NCI-H146 treated with DMSO at 0.1 percent for 48 hours (cell line): ENCODE data around the gene ATXN10.
"Not testable (repeated sequence)": the region's sequence is repeated elsewhere in the genome, so short reads cannot be mapped to it uniquely, and the experiment has no call there.

ENCODE experiments used
- DNase-seq: peaks from one replicate; lab custom pipeline; 2025; ENCODE audit not compliant: unreplicated experiment; lab: John Stamatoyannopoulos, UW

The ATXN10 gene

GRCh38 chr22:45783690-45784089, 112.1 kb downstream of the ATXN10 start:
- DNase-seq: no peak

DNA sequence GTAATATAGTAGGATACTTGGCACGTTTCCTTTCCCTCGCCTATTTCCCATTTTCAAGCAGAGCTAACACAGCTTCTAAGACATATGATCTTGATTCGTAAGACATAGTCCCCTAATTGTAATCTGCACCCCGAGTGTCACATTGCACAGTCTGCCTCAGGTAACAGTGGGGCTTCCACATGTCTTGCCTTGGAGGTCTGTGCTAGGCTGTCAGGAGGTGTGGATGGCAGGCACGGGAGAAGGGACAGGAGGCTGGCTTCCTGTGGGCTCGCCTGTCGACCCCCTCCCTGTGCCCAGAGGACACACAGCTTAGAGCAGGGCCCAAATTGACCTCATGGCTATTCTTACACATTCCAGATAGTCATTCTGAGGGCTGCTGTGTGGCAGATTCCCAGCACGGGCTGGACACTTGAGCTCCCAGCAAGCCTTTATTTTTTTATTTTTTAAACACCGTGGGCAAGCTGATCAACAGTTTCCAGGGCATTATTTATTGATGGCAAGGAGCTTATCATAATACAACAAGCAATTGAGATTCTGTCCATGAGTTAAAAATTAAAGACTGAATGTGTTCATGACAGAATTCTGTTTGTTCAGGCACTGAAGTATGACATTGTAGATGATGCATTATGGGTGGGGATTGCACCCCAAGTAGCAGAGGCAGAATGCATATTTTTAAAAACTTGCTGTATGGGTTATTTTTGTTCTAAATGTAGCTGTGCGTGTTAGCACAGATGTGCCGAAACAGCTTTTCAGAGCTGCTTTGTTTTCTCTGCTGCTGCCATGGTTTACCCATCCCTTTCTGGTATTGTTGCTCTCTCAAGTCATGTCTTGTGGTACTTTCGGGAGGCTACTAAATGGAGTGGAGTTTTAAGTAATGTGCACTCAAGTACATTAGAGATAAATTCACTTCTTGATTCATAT, 113.0 kb downstream of the ATXN10 start:
- DNase-seq: no peak

GRCh38 chr22:45785458-45785857, 113.8 kb downstream of the ATXN10 start:
- no peak for DNase-seq

DNA sequence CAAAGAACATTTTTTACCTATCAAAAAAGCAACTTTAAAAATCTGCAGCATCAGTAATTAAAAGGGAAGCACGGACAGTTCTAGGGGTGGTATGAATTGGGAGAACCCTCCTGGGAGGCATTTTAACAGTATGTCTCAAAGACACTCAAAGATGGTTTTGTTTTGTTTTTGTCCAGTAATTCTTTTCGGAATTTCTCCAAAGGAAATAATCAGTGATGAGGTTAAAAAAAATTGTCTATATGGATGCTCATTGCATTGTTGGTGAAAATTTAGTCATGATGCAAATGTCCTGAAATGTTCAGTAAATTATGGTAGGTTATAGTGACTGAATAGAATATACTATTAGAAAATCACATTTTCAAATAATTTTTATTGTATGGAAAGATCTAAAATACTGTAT, 115.1 kb downstream of the ATXN10 start:
- no peak for DNase-seq

DNA sequence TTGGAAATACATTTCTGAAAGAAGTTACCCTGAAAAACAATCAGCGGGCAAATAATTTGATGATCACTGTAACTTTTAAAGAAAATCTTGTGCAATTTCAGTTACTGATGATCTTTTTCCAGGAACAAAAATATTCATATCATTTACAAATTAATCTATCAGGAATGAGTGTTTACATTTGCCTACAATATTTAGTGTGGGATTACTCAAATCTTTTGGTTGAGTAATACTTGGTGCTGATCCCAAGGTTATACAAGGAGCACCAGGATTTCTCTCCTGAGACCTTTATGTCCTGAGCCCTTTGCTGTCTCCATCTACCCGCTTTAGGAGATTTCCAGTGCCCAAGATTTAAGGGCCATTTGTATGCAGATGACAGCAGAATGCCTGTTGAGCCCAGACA, 116.1 kb downstream of the ATXN10 start:
- DNase-seq: no peak

GRCh38 chr22:45788522-45788921, 116.9 kb downstream of the ATXN10 start:
- no peak for DNase-seq

- DNase-seq: no peak
Measured at GRCh38 chr22:45790401-45790800, 118.8 kb downstream of the ATXN10 start.

GRCh38 chr22:45793161-45793560, 121.5 kb downstream of the ATXN10 start:
- no peak for DNase-seq

DNA sequence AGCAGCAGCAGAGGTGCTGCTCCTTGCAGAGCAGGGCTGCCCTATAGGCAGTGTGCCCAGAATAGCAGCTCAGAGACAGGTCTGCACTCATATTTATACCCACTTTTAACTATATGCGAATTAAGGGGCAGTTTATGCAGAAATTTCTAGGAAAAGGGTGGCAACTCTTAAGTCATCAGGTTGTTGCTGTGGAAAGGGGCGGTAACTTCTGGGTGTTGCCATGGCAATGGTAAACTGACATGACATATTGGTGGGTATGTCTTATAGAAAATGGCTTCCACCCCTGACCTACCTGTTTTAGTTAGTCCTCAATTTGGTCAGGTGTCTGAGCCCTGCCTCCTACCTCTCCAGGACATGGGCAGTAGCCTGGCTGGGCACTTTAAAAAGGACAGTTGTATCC, 122.3 kb downstream of the ATXN10 start:
- no peak for DNase-seq

GRCh38 chr22:45796009-45796408, 124.4 kb downstream of the ATXN10 start:
- not testable (repeated sequence) for DNase-seq

DNA sequence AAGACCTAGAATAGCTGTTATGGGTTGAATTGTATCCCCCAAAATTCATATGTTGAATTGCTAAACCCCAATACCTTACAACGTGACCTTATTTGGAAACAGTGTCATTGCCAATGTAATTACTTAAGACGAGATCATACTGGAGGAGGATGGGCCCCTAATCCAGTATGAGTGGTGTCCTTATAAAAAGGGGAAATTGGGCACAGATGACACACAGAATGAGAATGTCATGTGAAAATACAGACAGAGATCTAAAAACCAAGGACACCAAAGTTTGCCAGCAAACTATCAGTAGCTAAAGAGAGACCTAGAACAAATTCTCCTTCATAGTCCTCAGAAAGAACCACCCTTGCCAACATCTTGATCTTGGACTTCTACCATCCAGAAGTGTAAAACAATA, 127.7 kb downstream of the ATXN10 start:
- DNase-seq: no peak

DNA sequence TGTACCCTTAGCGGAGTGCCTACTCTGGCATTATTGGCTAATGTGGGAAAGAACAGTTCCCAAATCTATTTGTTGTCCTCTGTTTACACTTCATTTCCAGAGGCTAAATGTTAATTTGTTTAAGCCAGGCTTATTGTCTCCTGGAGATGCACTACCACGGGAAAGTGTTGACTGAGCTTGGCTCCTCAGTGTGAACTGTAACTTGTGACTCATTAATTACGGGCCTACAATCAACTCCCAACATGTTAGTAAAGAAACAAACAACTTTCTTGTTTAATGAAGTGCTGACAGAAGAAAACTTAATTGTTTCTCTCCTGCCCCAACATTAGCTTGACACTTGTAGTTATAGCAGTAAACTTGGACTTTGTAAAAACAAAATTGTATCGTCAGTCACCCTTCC, 130.4 kb downstream of the ATXN10 start:
- no peak for DNase-seq

GRCh38 chr22:45804319-45804985, 132.8 kb downstream of the ATXN10 start:
- no peak for DNase-seq

DNA sequence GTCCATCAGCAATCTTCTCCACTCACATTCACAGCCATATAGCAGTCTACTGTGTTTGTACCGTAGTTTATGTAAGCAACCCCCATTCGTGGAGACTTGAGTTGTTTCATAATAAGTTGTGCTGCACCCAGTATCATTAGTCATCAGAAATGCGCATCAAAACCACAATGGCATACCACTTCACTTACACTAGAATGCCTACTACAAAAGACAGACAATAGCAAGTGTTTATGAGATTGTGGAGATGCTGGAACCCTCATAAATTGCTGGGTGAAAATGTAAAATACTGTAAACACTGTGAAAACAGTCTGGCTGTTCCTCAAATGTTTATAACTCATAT, 133.3 kb downstream of the ATXN10 start:
- DNase-seq: no peak

DNA sequence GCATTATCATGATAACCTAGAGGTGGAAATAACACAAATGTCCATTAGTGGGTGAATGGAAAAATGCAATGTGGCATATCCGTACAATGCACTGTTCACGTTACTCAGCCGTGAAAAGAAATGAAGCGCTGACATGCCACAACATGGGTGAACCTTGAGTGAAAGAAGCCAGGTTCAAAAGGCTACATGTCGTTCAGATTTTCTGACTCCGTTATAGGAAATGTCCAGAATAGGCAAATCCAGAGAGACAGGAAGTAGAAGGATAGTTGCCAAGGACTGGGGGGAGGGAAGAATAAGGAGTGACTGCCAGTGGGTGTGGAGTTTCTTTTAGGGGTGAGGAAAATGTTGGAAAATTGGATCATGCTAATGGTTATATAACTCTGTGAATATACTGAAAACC, 133.8 kb downstream of the ATXN10 start:
- no peak for DNase-seq

DNA sequence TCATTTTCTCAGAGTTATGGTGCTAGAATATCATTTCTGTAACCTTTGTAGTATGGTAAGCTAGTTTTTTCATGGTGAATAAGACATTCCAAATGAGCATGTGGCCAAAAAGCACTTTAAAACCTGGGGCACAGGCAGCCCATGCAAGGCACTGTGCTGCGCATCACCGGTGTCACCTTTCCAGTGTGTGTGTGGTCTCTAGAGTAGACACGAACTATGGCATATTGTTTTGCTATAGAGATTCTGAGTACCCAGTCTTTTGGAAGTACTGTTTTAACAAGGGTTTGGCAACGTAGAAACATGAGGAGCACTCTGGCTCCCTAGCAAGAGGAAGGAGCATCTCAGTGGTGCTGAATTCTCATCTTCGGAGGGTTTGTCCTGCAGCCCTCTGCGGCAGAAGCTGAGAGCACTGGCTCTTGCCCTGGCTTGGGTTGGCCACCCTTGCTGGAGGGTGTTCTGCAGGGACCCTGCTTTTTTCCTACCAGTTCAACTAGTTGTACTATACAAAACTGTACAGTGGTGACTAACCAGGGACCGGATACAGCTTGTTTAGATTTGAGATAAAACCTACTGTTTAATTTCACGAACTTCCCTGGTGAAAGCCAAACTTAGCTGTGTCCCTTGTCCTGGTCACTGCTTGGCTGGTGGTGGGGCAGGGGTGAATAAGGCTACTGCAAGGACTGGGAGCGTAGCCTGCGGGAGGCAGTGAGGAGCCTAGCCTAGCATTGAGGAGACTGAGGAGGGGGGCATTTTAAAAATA, 135.7 kb downstream of the ATXN10 start:
- no peak for DNase-seq

- no peak for DNase-seq
Measured at GRCh38 chr22:45812910-45813309, 141.3 kb downstream of the ATXN10 start.

DNA sequence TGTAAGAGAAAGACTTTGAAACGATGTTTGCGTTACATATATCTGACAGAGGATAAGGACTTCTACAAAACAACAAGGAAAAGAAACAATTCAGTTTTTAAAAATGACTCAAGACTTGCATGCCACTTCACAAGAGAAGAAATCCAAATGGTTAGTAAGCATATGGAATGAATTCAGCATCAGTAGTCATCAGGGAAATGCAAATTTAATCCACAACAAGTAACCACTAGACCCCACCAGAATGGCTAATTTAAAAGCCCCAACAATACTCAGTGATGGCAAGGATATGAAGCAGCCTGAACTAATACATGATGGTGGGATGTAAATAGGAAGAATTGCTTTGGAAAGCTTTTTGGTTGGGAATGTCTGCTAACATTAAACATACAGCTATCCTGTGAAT, 142.6 kb downstream of the ATXN10 start:
- DNase-seq: no peak

DNA sequence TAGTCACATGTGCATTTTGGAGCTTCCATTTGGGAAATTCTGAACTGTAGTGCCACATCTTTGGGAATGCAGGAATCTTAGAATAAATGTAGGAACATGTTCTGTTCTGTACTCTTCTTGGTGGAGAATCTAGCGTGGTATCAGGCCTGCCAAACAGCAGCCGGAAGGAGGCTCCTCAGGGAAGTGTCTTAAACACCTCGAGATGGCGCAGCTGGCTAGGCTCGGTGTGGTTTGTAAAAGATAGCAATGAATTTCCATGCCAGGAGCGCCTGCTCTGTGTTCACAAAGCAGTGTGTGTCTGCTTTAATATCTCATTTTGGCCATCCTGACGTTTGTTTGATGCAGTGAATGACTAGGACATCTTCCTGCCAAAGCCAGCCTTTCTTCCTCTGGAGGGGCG, 145.1 kb downstream of the ATXN10 start:
- no peak for DNase-seq

DNA sequence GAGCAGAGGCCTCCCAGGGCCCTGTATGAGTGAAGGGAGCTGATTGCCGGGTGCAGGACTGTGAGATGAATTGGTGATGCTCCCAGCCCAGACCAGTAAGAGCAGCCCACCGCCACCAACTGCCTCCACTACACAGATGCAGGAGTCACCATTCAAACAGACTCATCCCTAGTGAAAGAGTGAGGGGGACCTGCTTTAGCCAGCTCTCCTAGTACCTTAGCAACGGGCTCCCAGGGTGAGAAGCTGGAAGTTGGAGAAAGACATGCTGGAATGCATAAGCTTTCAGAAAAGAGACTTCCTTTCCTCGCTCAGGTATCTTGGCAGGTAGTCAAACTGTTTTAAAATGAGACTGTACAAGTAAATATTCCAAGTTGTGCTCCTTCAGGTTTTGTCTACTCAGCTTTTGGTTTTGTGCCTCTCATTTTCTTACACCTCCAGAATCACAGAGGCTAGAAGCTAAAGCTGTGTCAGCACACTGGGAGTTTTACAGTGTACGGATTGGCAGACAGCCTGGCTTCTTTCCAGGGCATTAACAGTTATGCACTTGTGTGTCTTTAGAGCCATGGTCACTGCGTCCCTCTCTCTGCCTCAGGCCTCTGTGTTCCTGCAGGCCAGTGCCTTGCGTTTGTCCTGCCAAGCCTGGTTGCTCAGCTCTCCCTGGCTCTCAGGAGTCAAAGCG, 146.2 kb downstream of the ATXN10 start:
- DNase-seq: no peak

GRCh38 chr22:45818424-45819085, 146.9 kb downstream of the ATXN10 start:
- no peak for DNase-seq
